Smooth muscle cell of the brain vasculature (primary cell): ENCODE results near the gene LSR.
"Not testable (repeated sequence)": the region's sequence is repeated elsewhere in the genome, so short reads cannot be mapped to it uniquely, and the experiment has no call there.

Experiments used
- DNase-seq: peaks from one replicate; pipeline ENCODE4 v3.0.0-alpha.2; 2012; ENCODE audit warnings: low read depth, low spot score

Gene LSR

DNA sequence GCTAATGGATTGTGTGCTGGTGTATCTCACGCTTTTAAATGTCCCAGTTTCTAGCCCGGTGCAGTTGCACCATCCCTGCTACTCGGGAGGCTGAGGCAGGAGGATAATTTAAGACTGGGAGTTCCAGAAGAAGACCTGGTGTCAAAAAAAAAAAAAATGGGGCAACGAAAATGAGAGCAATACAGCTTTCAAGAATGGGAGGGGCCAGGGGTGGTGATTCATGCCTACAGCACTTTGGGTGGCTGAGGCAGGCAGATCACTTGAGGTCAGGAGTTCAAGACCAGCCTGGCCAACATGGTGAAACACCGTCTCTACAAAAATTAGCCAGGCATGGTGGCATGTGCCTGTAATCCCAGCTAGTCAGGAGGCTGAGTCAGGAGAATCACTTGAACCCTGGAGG, 37.3 kb downstream of the LSR start:
- DNase-seq: not testable (repeated sequence)

DNA sequence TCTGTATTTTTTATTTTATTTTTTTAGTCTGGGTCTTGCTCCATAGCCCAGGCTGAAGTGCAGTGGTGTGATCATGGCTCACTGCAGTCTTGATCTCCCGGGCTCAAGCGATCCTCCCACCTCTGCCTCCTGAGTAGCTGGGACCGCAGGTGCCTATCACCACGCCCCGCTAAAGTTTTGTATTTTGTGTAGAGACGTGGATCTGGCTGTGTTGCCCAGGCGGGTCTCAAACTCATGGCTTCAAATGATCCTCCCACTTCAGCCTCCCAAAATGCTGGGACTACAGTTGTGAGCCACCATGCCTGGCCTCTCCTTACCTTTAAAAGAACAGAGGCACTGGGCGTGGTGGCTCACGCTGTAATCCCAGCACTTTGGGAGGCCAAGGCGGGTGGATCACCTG, 38.9 kb downstream of the LSR start:
- no peak for DNase-seq

DNA sequence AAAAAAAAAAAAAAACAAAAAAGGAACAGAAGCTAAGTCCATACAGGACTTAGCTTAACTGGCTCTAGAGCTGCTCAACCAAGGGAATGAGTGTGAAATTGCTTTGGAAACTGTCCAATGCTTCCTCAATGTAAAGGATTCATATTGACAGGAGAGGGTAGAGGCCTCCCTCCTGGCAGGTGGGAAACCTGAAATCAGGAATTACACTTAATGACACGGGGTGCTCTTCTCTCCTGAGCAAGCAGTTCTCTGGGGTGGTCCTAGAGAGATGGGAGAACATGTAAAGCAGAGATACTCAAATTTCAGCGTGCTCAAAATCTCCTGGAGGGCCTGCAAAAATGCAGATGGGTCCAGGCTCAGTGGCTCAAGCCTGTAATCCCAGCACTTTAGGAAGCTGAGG, 39.5 kb downstream of the LSR start:
- no peak for DNase-seq

DNA sequence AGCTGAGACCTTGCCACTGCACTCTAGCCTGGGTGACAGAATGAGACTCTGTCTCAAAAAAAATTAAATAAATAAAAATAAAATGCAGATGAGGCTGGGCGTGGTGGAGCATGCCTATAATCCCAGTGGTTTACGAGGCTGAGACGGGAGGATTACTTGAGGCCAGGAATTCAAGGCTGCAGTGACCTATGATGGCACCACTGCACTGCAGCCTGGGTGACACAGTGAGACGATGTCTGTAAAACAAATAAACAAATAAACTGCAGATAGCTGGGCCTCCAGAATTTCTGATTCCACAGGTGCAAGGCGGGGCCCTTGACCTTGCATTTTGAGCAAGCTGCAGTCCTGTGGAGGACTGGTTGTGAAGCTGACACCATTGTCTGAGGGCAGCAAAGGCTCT, 40.1 kb downstream of the LSR start:
- no peak for DNase-seq

DNA sequence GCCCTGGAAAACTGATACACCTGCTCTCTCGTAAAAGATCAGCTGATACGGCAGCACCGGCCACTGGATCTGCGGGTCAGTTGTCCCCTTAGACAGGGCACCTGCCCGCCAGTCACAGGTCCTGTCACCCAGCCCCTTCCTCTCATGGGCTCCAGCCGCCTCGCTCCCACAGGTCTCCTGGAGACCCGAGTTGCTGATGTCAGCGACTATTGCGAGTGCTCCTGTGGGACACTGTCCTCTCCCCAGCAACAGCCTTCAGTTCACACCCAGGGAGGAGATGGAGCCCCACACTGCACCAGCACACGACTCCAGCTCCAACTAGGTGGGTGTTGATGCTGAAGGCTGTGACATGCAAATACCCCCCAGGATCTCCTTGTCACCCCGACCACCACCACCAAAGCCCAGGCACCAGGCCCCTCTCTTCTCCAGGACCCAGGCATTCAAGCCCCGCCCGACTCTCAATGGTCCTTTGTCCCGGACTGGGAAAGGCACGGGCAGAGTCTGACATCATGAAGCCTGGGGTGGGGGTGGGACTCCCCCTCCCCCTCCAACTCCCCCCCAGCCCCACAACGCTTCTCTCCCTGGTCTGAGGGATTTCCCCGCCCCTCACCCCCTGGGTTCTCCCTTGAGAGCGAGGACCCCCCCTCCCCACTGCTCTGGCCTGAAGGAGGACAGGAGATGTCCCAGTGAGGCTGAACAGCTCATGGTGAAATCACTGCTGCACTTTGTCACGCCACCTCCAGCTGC, 41.8 kb downstream of the LSR start:
- DNase-seq: no peak

DNA sequence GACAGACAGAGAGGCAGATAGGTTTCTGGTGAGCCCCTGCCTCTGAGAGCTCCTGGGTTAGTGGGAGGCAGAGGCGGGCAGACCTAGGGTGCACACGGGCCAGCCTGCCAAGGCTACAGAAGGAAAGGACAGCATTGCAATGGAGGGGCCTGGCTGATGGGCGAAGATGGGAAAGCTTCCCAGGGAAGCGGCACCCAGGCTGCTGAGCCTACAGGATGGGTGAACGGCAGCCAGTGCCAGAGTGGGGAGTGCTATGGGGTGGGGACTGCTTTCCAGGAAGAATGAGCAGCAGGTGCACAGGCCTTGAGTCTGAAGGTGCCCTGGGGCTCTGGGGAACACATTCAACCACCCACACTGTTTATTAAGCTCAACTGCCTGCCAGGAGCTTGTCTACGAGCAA, 42.5 kb downstream of the LSR start:
- DNase-seq: no peak

DNA sequence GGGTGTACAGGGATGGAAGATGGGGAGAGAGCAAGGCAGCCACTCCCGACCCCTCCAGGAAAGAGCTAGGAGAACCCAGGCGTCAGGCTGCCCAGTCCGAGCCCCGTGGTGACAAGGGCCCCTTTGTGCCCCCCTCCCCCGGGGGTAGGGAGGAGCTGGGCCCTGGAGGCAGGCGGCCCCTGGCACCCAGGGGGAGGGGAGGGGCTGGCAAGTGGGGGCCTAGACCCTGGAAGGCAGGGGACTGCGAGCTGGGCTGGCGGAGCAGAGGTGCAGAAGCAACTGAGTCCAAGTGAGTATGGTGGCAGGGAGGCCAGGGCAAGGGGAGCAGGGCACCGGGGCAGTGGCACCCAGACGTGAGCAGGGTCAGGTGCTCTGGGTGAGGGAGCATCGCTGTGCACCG, 43.1 kb downstream of the LSR start, which contains the start of gene MAG:
MAG (plus strand) TSS at position 246 of the 400 bp plus-strand sequence. CDS start 3,248 bp downstream, outside the sequence.
- DNase-seq: no peak

DNA sequence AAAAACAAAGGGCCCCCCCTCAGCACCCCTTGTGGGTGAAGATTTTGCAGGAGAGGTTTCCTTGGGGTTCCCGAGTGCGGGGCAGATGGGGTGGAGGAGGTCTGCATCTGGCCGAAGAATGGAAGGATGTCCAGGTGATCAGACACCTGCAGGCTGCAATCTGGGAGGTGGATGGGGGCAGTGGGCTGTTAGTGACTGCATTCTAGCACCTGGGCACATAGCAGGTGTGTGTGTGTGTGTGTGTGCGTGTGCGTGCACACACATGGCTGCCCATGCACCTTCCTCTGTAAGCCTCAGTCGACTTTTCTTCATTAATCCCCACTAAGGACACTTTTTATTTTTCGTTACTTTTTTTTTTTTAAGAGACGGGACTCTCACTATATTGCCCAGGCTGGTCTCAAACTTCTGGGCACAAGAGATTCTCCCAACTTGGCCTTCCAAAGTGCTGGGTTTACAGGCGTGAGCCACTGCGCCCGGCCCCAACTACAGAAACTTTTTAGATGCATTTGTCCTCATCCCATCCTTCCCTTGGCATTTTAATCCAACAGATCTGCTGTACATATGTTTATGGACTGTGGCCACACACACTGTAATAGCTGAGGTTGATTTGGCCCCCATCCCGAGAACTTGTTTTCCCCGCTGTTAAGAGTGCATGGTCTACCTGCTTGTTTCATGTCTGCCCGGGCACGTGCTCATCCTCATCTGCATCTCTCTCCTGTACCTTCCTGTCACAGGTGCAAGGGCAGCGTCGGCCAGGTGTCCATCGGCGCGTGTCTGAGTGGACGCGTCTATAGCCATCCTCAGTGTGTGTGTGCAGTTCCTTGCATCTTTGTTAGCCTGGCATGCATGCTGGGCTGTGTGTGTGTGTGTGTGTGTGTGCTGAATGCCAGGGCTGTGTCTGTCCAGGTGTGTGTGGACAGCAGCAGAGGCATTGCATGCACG, 43.9 kb downstream of the LSR start:
- no peak for DNase-seq

DNA sequence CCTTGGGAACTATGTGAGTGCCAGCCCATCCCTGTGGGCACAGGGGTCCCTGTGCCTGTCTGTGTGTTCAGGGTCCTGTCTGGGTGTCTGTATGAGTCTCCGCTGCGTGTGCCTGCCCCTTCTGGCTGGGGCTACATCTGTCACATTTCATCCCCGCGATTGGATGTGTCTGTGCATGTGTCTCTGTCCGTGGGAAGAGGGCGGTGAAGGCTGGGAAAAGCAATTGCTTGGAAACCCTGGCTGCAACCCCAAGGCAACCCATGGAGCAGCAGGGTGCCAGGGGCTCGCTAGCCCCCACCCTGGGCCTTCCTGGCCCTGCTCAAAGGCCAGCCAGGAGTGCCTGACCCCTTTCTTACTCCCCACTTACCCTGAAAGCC, 44.5 kb downstream of the LSR start:
- DNase-seq: no peak

DNA sequence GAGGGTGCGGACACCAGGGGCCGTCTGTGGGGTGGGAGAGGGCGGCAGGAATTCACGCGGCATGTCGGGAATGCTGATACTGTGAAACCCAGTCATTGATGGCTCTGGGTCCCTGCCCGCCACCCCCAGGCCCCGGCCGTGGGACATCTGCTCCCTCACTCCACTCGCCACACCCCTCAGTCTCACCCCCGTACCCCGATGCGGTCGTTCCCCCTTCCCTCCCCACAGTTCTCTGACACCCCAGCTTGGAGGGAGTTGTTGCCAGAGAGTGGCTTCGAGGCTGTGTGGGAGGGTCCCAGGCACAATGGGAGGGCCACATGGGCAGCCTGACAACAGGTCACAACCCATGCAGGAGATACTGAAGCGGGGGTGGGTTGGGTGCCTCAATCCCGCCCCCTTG, 45.0 kb downstream of the LSR start:
- DNase-seq: no peak

DNA sequence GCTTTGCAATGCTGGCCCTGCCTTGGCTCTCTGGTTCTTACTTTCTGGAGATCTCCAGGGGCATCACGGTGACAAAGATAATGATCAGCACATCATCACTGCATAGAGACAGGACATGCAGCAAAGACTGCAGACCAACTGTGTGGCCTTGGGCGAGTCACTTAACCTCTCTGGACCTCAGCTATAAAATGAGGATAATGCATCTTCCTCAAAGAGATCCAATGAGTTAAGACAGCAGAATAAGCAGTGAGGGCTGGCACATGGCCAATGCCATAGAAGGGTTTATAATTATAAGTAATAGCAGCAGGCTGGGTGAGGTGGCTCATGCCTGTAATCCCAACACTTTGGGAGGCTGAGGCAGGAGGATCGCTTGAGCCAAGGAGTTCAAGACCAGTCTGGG, 45.5 kb downstream of the LSR start:
- no peak for DNase-seq

DNA sequence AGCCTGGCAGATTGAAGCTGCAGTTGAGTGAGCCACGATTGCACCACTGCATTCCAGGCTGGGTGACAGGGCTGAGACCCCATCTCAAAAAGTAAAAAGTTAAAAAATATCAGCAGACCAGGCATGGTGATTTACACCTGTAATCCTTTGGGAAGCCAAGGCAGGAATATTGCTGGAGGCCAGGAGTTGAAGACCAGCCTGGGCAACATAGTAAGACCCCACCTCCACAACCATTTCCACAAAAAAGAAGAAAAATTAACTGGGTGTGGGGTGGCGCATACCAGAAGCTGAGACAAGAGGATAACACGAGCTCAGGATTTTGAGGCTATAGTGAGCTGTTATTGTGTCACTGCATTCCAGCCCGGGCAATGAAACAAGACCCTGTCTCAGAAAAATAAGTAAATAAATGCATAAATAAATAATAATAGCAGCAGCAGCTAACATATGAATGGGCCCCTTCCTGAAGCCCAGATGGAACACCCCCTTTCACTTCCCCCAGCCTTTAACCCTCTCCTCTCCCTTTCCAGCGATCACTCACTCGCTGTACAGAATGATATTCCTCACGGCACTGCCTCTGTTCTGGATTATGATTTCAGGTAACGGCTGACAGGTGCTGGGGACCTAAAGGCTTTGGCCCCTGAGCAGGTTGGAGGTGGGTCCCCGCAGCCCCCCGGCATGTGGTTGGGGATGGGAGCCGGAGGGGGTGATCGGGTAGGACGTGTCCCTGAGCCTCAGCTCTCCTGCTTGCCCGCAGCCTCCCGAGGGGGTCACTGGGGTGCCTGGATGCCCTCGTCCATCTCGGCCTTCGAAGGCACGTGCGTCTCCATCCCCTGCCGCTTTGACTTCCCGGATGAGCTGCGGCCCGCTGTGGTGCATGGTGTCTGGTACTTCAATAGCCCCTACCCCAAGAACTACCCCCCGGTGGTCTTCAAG, 46.3 kb downstream of the LSR start:
- no peak for DNase-seq

DNA sequence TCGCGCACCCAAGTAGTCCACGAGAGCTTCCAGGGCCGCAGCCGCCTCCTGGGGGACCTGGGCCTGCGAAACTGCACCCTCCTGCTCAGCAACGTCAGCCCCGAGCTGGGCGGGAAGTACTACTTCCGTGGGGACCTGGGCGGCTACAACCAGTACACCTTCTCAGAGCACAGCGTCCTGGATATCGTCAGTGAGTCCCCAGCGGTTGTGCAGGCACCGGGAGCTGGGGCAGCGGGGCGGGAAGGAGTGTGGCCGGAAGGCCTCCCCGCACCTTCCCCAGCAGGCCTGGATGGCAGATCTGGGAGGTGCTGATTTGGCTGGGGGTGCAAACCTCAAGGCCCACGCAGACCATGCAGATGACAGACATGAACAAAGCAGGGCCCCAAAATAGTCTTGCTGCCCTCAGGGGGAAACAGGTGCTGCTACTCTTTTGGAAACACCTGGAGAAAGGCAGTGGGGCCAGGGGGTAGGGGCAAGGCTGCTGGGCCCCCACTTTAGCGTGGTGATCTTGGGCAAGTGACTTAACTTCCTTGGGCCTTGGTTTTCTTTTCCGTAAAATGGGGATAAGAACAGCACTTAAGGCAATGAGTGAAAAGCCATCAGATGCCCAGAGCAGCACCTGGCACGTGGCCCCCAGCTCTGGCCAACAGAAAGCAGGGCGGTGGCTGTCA, 47.1 kb downstream of the LSR start:
- DNase-seq: no peak

DNA sequence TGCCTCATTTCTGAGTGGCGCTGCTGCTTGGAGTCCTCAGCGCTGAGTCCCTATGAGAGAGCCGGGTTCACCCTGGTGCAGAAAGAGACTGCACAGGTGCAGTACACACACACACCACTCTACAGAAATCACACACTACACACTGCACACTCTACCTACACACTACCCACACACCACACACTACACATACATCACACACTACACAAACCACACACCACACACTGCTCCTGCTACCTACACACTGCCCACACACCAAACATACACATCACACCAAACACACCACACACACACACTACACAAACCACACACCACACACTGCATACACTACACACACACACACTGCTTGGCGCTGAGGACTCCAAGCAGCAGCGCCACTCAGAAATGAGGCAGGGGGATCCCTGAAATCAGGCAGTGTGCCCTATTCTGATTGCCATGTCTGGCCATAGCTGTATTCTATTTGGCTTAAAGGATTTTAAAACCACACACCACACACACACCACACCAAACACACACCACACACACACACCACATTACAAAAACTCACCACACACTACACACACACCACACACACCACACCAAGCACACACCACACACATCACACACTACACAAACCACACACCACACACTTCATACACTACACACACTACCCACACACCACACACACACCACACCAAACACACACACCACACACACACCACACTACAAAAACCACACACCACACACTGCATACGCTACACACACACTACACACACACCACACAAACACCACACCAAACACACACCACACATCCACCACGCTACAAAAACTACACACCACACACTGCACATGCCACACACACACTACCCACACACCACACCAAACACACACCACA, 48.1 kb downstream of the LSR start:
- no peak for DNase-seq

DNA sequence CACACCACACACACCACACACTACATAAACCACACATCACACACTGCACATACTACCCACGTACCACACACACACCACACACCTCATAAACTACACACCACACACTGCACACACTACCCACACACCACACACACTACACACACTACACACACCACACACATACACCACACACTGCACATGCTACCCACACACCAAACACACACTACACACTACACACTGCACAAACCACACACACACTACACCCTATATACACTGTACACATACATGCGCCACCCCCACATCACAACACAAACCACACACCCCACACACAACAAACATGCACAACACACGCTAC, 48.7 kb downstream of the LSR start:
- DNase-seq: no peak

DNA sequence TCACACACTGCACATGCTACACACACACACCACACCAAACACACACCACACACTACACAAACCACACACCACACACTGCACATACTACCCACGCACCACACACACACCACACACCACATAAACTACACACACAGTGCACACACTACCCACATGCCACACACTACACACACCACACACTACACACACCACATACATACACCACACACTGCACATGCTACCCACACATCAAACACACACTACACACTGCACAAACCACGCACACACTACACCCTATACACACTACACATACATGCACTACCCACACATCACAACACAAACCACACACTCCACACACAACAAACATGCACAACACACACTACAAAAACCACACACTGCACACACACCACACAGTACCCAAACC, 49.1 kb downstream of the LSR start:
- DNase-seq: no peak

DNA sequence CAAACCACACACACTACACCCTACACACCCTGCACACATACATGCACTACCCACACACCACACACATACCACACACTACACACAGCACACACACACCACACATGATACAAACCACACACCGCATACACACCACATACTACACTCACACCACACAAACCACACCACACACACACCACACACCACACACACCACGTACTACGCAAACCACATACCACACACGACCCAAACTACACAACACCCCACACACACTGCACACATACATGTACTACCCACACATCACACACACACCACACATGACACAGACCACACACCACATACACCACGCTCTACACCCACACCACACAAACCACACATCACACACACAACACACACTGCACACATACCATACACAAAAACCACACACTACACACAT, 49.8 kb downstream of the LSR start:
- DNase-seq: no peak

DNA sequence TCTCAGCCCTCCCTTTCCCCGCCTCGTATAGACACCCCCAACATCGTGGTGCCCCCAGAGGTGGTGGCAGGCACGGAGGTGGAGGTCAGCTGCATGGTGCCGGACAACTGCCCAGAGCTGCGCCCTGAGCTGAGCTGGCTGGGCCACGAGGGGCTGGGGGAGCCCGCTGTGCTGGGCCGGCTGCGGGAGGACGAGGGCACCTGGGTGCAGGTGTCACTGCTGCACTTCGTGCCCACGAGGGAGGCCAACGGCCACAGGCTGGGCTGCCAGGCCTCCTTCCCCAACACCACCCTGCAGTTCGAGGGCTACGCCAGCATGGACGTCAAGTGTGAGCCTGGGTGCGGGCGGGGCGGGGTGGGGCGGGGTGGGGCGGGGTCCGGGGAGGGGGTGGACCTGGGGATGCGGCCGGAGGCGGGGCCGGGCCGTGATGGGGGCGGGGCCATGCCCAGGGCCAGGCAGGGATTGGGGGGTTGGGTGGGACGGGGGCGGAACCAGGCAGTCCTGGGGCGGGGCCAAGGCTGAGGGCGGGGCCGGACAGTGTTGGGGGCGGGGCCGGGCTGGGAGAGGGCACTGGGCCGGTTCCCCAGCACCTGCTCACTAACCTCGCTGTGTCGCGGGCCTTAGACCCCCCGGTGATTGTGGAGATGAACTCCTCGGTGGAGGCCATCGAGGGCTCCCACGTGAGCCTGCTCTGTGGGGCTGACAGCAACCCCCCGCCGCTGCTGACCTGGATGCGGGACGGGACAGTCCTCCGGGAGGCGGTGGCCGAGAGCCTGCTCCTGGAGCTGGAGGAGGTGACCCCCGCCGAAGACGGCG, 50.9 kb downstream of the LSR start:
- no peak for DNase-seq

DNA sequence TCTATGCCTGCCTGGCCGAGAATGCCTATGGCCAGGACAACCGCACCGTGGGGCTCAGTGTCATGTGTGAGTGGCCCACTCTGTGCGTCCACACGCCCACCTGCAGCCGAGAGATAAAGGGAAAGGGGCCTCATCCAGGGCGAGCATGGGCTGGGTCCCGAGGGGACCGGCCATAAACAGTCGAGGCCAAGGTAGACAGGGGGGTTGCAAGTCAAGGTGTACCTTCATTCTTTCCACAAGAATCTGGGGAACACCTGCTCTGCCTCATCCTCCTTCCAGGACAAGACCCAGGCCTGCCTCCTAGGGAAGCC, 51.5 kb downstream of the LSR start:
- no peak for DNase-seq

DNA sequence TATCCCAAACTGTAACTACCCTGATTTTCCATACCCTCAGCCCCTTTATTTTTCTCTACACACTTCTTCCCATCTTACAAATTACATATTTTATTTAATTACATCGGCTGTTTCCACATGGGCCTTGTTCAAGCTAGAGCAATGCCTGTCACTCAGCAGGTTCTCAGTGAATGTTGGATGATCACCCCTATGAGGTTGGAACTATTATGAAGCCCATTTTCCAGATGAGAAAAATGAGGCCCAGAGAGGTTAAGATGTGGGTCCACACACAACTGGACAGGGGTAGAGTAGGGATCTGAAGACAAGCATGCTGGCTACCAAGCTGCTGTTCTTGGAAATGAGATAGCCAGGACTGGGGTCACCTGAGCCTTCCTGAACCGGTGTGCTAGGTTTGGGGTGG, 53.2 kb downstream of the LSR start:
- no peak for DNase-seq
